HCT116 (cell line): Measurements from ENCODE around the gene TNFRSF12A. TPM values are rescaled to one million over a fixed set of nuclear protein-coding genes. Genes with fewer than 3 reads are reported as not detected.

ENCODE experiments used
- ATAC-seq: fragments of 200-7000 bp; cut with Tn5 transposase; 2 replicates; pipeline ENCODE4 v1.9.1; 2020; ENCODE audit warnings: mild to moderate bottlenecking, moderate library complexity
- BruUV-seq: library from RNA; stranded (reverse); fragments of 400-500 nt; replicated peaks from 2 replicates; lab custom pipeline; 2021; lab: Mats Ljungman, UMichigan
- CTCF ChIA-PET: fragments of 300-600 bp; sonication (Branson Sonifier 250); formaldehyde crosslinking; loops from one replicate; lab custom pipeline; 2021; ENCODE audit warnings: antibody characterized with exemption; lab: Charles Lee
- POLR2A ChIA-PET: fragments of 300-600, 350-600 bp; sonication (Branson Sonifier 250); formaldehyde crosslinking; loops from one replicate; lab custom pipeline; 2021; ENCODE audit warnings: antibody characterized with exemption; lab: Charles Lee
- RAD21 ChIA-PET, 2 experiments: fragments of 300-600 bp; sonication (Branson Sonifier 250); formaldehyde crosslinking; loops; one replicate each; lab custom pipeline; 2023; ENCODE audit warnings: low total read pairs in 2 of 2; ENCODE audit not compliant: uncharacterized antibody in 2 of 2, unreplicated experiment in 2 of 2, low non-redundant PET in 1 of 2; lab: Charles Lee
- DNase-seq: peaks from one replicate; pipeline ENCODE4 v3.0.0-alpha.2; 2010; ENCODE audit warnings: low read depth, low spot score
- H2AFZ ChIP-seq: fragments of 200-600 bp; shearing (Covaris generic), sonication (generic); 2 replicates; pipeline ENCODE4 v1.6.1; 2017; ENCODE audit warnings: low read depth, mixed run types, mixed read lengths, antibody characterized with exemption, low read length; ENCODE audit not compliant: poor library complexity, severe bottlenecking
- H3K27ac ChIP-seq: 2 replicates; pipeline ENCODE4 v1.5.1; 2012; ENCODE audit warnings: low read depth, low read length
- H3K27me3 ChIP-seq: fragments of 200-600 bp; sonication (generic); 2 replicates; pipeline ENCODE4 v1.6.1; 2016; ENCODE audit warnings: mixed run types, low read length, mixed read lengths; ENCODE audit not compliant: insufficient read depth
- H3K36me3 ChIP-seq, 2 experiments: fragments of 200-500 bp in 1 of 2; fragments of 200-600 bp in 1 of 2; sonication (Bioruptor generic) in 1 of 2; sonication (generic) in 1 of 2; 2 replicates each; pipeline versions ENCODE4 v1.5.1 to v1.6.1; 2014 to 2016; ENCODE audit warnings: low read length in 2 of 2, inconsistent platforms in 1 of 2, mixed read lengths in 1 of 2, mixed run types in 1 of 2; ENCODE audit not compliant: insufficient read depth in 2 of 2, control insufficient read depth in 1 of 2
- H3K4me1 ChIP-seq, 2 experiments: fragments of 200-600 bp in 1 of 2; sonication (generic) in 1 of 2; 2 replicates each; pipeline versions ENCODE4 v1.5.1 to v1.6.1; 2012 to 2017; ENCODE audit warnings: low read length in 2 of 2, inconsistent platforms in 1 of 2, mild to moderate bottlenecking in 1 of 2, mixed read lengths in 1 of 2, mixed run types in 1 of 2, moderate library complexity in 1 of 2; ENCODE audit not compliant: insufficient read depth in 2 of 2, control insufficient read depth in 1 of 2
- H3K4me2 ChIP-seq: fragments of 200-600 bp; sonication (generic); 2 replicates; pipeline ENCODE4 v1.6.1; 2017; ENCODE audit warnings: mixed run types, low read length, mixed read lengths
- H3K4me3 ChIP-seq, 2 experiments: fragments of 200-600 bp in 1 of 2; sonication (generic) in 1 of 2; replicated peaks in 1 of 2; 2 replicates each; pipeline ENCODE4 v1.5.1; 2011 to 2016; ENCODE audit warnings: low read length in 2 of 2, control low read depth in 1 of 2, low read depth in 1 of 2, mild to moderate bottlenecking in 1 of 2, mixed read lengths in 1 of 2, mixed run types in 1 of 2
- H3K79me2 ChIP-seq: fragments of 200-600 bp; sonication (generic); 2 replicates; pipeline ENCODE4 v1.6.1; 2017; ENCODE audit warnings: mild to moderate bottlenecking, mixed run types, low read length, moderate library complexity, mixed read lengths; ENCODE audit not compliant: insufficient read depth
- H3K9ac ChIP-seq: fragments of 200-600 bp; sonication (generic); 2 replicates; pipeline ENCODE4 v1.6.1; 2016; ENCODE audit warnings: low read length, mixed read lengths
- H3K9me2 ChIP-seq: fragments of 200-600 bp; sonication (generic), shearing (Covaris generic); 2 replicates; pipeline ENCODE4 v1.6.1; 2017; ENCODE audit warnings: mixed run types, mild to moderate bottlenecking, moderate library complexity; ENCODE audit not compliant: insufficient read depth
- H3K9me3 ChIP-seq, 2 experiments: fragments of 200-500 bp in 1 of 2; fragments of 200-600 bp in 1 of 2; sonication (Bioruptor generic) in 1 of 2; sonication (generic) in 1 of 2; 2 replicates each; pipeline ENCODE4 v1.6.1; 2014 to 2017; ENCODE audit warnings: low read length in 2 of 2, mixed read lengths in 2 of 2, inconsistent platforms in 1 of 2, low read depth in 1 of 2, mild to moderate bottlenecking in 1 of 2, mixed run types in 1 of 2, moderate library complexity in 1 of 2; ENCODE audit not compliant: control insufficient read depth in 1 of 2, insufficient read depth in 1 of 2
- H4K20me1 ChIP-seq: fragments of 200-600 bp; sonication (generic), shearing (Covaris generic); 2 replicates; pipeline ENCODE4 v1.6.1; 2017; ENCODE audit warnings: mixed run types, mild to moderate bottlenecking, moderate library complexity; ENCODE audit not compliant: insufficient read depth
- CBX3 ChIP-seq: IDR thresholded peaks from 2 replicates; pipeline ENCODE4 v1.6.1; 2012; ENCODE audit warnings: low read depth
- EZH2 ChIP-seq: fragments of 200-600 bp; sonication (generic); IDR thresholded peaks from 2 replicates; pipeline ENCODE4 v1.6.1; 2017; ENCODE audit warnings: antibody characterized with exemption, mixed run types
- POLR2A ChIP-seq: IDR thresholded peaks from 2 replicates; pipeline ENCODE4 v1.7.0; 2011; ENCODE audit warnings: borderline replicate concordance; ENCODE audit not compliant: insufficient read depth, insufficient read length; ENCODE audit errors: extremely low read depth
- SP1 ChIP-seq: IDR thresholded peaks from 2 replicates; pipeline ENCODE4 v1.6.1; 2012; ENCODE audit warnings: low read depth
- intact Hi-C: fragments of 100-400 bp; cut with micrococcal nuclease; formaldehyde crosslinking; loops from 2 replicates; pipeline ENCODE4 v1.10.0; 2022
- total RNA-seq: library from RNA; stranded (reverse); gene quantifications from one replicate; pipeline ENCODE4 v1.2.1, GENCODE V29; 2021; ENCODE audit not compliant: unreplicated experiment
- TF ChIP-seq, protein P1 (sequence below), 3 experiments: fragments of 200-600 bp in 1 of 3; sonication (generic) in 1 of 3; IDR thresholded peaks in 2 of 3; conservative IDR thresholded peaks in 1 of 3; 2 replicates each; pipeline ENCODE4 v1.5.1; 2012 to 2017; ENCODE audit warnings: low read depth in 2 of 3, low read length in 2 of 3, antibody characterized with exemption in 1 of 3, borderline replicate concordance in 1 of 3, control low read depth in 1 of 3, mild to moderate bottlenecking in 1 of 3, mixed read lengths in 1 of 3, mixed run types in 1 of 3, moderate library complexity in 1 of 3; ENCODE audit not compliant: insufficient read depth in 1 of 3
- TF ChIP-seq, protein P2 (sequence below): IDR thresholded peaks from 2 replicates; pipeline ENCODE4 v1.6.1; 2012
- TF ChIP-seq, protein P3 (sequence below): IDR thresholded peaks from 2 replicates; pipeline ENCODE4 v1.6.1; 2011; ENCODE audit warnings: mild to moderate bottlenecking, low read length, moderate library complexity; ENCODE audit not compliant: insufficient replicate concordance; ENCODE audit errors: extremely low read depth

Gene TNFRSF12A
- total RNA-seq, 1 experiment from 2014 or later, result 188 TPM

DNA sequence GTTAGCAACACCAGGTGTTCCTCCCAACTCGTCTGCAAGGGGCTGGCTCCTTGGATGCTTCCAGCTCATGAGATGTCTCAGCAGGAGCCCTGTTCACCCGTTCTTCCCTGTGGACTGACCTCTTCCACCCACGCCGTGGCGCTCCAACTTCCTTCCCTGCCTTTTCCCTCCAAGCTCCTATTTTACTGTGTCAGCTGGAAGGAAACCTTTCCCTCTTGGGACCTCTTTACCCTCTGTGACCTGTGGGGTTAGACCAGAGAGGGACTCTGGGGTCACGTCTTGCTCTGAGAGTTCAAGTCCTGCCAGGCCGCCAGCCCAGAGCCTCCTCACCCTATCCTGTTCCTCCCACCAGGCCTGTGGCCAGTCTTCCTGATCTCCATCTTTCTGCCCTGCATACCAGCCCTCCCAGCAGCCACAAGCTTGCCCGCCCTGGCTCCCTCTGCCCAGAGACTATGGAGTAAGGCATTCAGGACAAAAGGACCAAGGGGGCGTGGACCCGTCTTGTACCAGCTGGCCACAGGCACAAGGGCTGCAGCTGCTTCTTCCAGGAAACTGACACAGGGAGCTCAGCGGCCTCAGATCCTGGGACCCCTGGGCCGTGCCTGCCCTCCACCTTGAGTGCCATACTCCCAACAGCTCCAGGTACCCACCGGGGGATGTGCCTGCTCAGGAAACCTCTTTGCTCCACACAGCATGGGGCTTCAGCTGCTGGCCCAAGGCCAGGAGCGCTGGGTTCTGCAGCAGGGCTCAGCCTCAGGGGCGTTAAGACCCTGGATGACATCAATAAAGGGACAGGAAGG lies 48.0 kb upstream of the TNFRSF12A start:
- Histone ChIP-seq H2AFZ (no peak overlapping the region), H3K9me2 (no peaks in the 10 kb centered on the region), H4K20me1 (peaks cover 6% of the 10 kb centered on the region; the same call in 1 of the 2 replicates), H3K4me2 (no peak overlapping the region), H3K27me3 (no peaks in the 10 kb centered on the region), H3K4me3 (no peak overlapping the region), H3K79me2 (peaks cover 53% of the 10 kb centered on the region), H3K9me3 (no peaks in the 10 kb centered on the region), H3K36me3 (peaks cover 5 to 30% of the 10 kb centered on the region in 2 experiments; a peak in 3 of 4 replicates), H3K4me1 (peaks cover 11 to 40% of the 10 kb centered on the region in 2 experiments), H3K9ac (no peak overlapping the region), H3K27ac (peak overlapping the region; percentile 95; the same call in 1 of the 2 replicates)
- RAD21 ChIA-PET, result no interaction called here
- ATAC-seq (no peak), DNase-seq (no peak)
- CTCF ChIA-PET, result interaction anchor here (1.1 kb wide), 1 partner anchor 185 kb away, joined by 3 read pairs; no protein-coding TSS in a partner anchor
- intact Hi-C loops, result no loop called here
- no TSS peak for BruUV-seq
- TF ChIP-seq POLR2A (peak; percentile 19), CBX3 (no peak), SP1 (no peak)
- TF ChIP-seq, protein P1, sequence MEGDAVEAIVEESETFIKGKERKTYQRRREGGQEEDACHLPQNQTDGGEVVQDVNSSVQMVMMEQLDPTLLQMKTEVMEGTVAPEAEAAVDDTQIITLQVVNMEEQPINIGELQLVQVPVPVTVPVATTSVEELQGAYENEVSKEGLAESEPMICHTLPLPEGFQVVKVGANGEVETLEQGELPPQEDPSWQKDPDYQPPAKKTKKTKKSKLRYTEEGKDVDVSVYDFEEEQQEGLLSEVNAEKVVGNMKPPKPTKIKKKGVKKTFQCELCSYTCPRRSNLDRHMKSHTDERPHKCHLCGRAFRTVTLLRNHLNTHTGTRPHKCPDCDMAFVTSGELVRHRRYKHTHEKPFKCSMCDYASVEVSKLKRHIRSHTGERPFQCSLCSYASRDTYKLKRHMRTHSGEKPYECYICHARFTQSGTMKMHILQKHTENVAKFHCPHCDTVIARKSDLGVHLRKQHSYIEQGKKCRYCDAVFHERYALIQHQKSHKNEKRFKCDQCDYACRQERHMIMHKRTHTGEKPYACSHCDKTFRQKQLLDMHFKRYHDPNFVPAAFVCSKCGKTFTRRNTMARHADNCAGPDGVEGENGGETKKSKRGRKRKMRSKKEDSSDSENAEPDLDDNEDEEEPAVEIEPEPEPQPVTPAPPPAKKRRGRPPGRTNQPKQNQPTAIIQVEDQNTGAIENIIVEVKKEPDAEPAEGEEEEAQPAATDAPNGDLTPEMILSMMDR (IDR thresholded peaks at IDR 0.05 in 2 of 3, conservative IDR thresholded peaks at IDR 0.05 in 1 of 3; ENCODE audit: borderline replicate concordance in 1 of 3, insufficient read depth in 1 of 3, low read depth in 2 of 3, low read length in 2 of 3), result no peak
- POLR2A ChIA-PET, result interaction anchor here (0.9 to 1.0 kb wide), 3 partner anchors 9 to 11 kb away, joined by 3 to 5 read pairs (median 3); partner anchors contain the start of gene KREMEN2

DNA sequence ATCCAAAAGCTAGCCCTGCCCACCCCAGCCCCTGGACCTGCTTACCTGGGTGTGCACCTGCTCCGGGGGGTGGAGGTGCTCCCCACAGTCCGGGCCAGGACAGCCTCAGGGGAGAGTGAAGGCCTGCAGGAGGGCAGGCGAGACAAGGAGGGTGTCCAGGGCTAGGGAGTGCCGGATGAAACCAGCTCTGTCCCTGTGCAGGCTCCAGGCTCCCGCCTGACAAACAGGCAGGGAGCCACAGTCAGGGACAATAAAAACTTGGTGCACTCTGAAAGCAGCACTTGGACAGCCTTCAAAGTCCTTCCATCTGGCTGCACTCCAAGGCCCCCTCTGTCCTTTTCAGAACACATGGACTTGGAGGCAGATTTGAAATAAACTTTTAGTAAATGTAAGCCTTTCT lies 47.1 kb upstream of the TNFRSF12A start:
- Histone ChIP-seq H3K9me2 (no peaks in the 10 kb centered on the region), H2AFZ (no peak overlapping the region), H3K79me2 (peaks cover 62% of the 10 kb centered on the region), H3K9ac (0 out of 2 replicates have a peak overlapping the region, but pooled peaks have one; percentile 8), H3K4me1 (peaks cover 9 to 34% of the 10 kb centered on the region in 2 experiments), H4K20me1 (peaks cover 6% of the 10 kb centered on the region; the same call in 1 of the 2 replicates), H3K36me3 (peaks cover 5 to 37% of the 10 kb centered on the region in 2 experiments; a peak in 3 of 4 replicates), H3K4me2 (no peak overlapping the region), H3K9me3 (no peaks in the 10 kb centered on the region), H3K4me3 (no peak overlapping the region), H3K27me3 (no peaks in the 10 kb centered on the region), H3K27ac (peak overlapping the region; percentile 95; the same call in 1 of the 2 replicates)
- RAD21 ChIA-PET, result no interaction called here
- intact Hi-C loops, result no loop called here
- DNase-seq, result no peak
- POLR2A ChIA-PET, result interaction anchor here (1.0 kb wide), 1 partner anchor 8 kb away, joined by 3 read pairs; no protein-coding TSS in a partner anchor
- no TSS peak for BruUV-seq
- no peak for ATAC-seq
- CTCF ChIA-PET, result no interaction called here
- TF ChIP-seq CBX3 (no peak), SP1 (no peak), EZH2 (no peak)
- TF ChIP-seq, protein P2, sequence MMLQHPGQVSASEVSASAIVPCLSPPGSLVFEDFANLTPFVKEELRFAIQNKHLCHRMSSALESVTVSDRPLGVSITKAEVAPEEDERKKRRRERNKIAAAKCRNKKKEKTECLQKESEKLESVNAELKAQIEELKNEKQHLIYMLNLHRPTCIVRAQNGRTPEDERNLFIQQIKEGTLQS, result no peak
- TF ChIP-seq, protein P1 (IDR thresholded peaks at IDR 0.05 in 2 of 3, conservative IDR thresholded peaks at IDR 0.05 in 1 of 3; ENCODE audit: borderline replicate concordance in 1 of 3, insufficient read depth in 1 of 3, low read depth in 2 of 3, low read length in 2 of 3), result no peak
- TF ChIP-seq, protein P3, sequence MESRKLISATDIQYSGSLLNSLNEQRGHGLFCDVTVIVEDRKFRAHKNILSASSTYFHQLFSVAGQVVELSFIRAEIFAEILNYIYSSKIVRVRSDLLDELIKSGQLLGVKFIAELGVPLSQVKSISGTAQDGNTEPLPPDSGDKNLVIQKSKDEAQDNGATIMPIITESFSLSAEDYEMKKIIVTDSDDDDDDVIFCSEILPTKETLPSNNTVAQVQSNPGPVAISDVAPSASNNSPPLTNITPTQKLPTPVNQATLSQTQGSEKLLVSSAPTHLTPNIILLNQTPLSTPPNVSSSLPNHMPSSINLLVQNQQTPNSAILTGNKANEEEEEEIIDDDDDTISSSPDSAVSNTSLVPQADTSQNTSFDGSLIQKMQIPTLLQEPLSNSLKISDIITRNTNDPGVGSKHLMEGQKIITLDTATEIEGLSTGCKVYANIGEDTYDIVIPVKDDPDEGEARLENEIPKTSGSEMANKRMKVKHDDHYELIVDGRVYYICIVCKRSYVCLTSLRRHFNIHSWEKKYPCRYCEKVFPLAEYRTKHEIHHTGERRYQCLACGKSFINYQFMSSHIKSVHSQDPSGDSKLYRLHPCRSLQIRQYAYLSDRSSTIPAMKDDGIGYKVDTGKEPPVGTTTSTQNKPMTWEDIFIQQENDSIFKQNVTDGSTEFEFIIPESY, result no peak
